CD4-positive, alpha-beta T cell treated with Interleukin-4 for 1 hour (primary cell): ENCODE data around the gene YIF1A.
"Not testable (repeated sequence)": the region's sequence is repeated elsewhere in the genome, so short reads cannot be mapped to it uniquely, and the experiment has no call there.

Experiments used
- DNase-seq, 2 donors: peaks; one replicate each; pipeline ENCODE4 v3.0.0-alpha.2; 2020 to 2022

YIF1A gene

GRCh38 chr11:66311470-66311964, 22.6 kb upstream of the YIF1A start:
- DNase-seq: no peak

DNA sequence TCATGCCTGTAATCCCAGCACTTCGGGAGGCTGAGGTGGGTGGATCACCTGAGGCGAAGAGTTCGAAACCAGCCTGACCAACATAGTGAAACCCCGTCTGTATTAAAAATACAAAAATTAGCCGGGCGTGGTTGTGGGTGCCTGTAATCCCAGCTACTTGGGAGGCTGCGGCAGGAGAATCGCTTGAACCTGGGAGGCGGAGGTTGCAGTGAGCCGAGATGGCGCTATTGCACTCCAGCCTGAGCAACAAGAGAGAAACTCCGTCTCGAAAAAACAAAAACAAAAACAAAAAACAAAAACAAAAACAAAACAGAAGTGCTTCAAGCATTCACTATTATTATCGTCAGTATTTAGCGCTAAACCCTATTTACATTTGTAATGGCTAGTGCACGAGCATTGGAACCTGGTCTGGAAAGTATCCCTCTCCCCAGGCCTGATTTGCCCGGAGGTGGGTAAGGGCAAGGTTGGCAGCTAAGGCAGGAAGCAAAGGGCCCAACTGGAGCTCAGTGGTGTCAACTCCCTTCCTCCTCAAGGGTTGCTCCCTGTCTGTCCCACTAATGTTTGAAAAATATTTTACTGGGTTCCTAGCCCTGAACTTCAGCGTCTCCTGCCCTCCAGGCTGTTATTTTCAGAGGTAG, 22.0 kb upstream of the YIF1A start:
- DNase-seq: not testable (repeated sequence)

GRCh38 chr11:66310324-66310723, 21.4 kb upstream of the YIF1A start:
- no peak for DNase-seq

DNA sequence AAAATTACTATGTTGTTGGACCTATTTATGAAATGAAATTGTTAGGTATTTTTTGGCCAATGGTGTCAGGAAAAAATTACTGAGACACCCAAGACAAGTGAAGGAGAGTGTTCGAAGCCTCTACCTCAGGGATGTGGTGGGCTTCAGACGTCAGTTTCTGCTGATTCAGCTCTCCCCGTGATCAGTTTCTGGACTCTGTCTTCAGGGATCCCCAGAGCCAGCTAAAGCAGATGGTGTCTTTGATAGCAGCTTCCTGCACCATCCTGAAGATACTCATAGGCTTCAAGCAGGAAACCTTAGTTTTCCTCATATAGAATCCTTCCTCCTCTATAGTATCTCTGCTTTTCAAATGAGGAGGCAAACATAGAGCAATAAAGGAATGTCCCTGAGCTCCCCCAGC, 20.5 kb upstream of the YIF1A start:
- no peak for DNase-seq

- DNase-seq: no peak
Measured at GRCh38 chr11:66302656-66303055, 13.7 kb upstream of the YIF1A start.

DNA sequence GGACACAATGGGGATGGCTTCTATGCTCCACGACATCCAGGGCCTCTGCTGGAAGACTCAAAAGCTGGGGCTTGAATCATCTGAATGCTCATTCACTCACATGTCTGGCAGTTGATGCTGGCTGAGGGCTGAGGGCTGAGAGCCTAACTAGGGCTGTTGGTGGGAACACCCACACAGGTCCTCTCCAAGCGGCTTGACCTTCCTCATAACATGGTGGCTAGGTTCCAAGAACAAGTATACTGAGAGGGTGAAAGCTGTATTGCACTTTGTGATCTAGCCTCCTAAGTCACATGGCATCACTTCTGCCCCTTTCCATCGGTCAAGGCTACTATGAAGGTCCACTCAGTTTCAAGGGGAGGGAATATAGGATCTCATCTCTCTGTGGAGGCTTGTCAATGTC, 10.2 kb upstream of the YIF1A start:
- DNase-seq: no peak

- DNase-seq: no peak
Measured at GRCh38 chr11:66297610-66298009, 8.7 kb upstream of the YIF1A start.

GRCh38 chr11:66294626-66295620, 6.0 kb upstream of the YIF1A start:
- no peak for DNase-seq

DNA sequence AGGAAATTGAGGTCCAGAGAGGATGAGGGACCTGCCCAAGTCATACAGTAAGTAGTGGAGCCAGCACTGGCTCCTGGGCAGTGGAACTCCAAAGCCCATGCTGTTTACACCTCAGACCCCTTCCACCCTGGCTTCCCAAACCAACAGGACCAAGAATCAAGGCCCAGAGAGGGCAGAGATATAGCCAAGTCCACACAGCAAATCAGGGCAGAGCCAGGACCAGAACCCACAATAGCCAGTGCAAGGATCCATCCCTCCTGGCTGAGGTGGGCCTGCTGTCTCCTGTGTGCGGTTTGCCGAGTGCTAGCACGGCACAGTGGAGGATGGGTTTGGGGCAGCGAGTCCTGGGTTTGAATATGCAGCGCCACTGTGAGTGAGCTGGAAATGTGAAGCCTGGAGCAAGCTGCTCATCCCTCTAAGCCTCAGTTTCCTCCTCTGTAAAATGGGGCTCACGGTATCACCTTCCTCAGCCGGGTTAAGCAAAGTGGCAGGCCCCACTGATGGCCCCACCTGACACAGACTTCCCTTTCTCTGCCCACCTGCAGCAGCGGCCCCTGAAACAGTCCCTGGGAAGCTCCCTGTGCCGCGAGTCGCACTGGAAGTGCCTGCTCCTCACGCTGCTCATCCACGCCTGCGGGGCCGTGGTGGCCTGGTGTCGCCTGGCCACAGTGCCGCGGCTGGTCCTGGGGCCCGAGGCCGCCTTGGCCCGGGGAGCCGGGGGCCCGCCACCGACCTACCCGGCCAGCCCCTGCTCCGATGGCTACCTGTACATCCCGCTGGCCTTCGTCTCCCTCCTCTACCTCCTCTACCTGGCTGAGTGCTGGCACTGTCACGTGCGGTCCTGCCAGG, 5.1 kb upstream of the YIF1A start:
- no peak for DNase-seq

GRCh38 chr11:66293352-66293751, 4.4 kb upstream of the YIF1A start:
- no peak for DNase-seq

DNA sequence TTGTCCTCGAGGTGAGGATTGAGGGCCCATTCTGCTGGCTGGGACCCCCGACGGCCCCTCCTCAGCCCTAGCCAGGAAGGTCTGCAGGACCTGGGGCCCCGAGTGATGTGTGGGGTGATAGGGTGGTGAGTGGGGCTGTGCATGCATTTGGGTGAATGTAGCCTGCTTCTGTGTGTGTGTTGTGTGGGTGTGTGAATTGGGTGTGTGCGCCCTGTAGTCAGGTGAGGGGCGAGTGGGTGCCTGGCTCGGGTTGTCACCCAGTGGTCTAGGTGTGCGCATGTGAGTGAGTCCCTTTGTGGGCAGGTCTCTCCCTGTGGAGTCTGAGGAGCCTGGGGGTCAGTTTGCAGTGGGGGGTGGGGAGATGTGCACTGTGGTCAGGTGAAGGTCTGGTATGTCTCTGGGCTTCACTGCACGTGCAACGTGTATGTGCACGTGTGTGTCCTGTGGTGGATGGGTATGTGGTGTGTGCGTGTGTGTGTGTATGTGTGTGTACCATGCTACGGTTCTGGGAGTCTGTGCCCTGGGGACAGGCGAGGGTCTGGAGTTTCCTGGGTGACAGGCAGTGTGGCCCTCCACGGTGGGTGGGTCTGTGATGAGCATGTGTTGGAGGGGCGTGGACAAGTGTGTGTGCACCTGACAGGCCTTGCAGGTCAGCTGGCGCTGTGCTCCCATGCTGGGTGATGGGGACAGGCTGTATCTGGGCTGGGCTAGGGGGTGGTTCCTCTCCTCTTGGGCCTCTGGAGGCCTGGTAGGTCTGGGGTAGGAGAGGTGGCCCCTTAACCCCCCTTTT, 3.8 kb upstream of the YIF1A start:
- no peak for DNase-seq

DNA sequence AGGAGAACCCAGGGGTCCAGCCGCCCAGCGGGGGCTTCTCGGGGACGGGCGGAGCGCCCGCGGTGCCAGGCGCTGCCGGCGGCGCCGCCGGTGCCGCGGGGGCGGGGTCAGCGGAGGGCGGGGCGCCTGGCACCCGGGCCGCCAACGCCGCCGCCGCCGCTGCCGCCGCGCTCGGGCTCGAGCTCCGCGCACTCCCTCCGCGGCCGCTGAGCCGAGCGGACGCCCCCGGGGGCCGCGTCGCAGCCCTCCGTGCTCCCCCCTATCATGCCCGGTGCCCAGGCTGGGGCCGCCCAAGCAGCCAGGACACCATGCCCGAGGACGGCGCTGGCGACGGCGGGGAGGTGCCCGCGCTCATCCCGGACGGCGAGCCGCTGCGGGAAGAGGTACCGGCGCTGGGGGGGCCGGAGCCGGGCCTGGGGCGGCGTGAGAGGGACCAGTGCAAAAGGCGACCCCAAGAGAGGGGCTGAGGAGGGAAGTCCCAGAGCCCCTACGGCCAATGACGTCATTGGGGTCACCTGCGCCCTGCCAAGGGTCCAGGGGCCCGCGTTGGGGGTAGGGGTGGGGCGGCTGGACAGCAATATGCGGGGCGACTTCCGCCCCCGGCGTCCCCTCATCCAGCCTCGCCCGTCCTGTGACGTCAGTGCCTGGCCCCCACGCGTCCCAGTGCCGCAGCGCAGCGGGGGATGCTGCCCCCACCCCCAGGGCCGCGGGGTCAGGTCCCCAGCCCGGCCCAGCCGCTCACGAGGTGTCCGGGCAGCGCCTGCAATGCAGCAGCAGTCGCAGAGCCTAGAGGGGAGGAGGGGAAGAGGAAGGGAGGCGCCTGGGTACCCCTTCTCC, 3.0 kb upstream of the YIF1A start, which contains the start of gene TMEM151A:
TSS of gene TMEM151A (plus strand) at position 189 of the 837 bp plus-strand sequence. CDS start at position 309, 120 bp downstream.
- no peak for DNase-seq

DNA sequence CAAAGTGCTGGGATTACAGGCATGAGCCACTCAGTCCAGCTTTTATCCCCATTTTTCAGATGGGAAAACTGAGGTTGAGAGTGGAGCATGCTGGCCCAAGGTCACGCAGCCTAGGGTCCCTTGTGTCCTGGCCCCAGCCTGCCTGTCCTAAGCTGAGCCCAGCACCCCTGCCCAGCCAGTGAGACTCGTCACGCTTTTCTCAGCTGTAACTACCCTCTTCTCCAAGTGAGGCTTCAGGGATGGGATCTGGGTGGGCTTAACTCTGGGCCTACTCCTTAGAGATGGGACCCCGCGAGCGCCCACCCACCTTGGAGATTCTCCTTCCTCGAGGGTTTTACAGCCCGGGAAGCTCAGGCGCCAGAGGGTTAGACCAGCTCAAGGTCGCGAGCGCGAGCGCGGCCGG, 2.4 kb upstream of the YIF1A start:
- DNase-seq: no peak

DNA sequence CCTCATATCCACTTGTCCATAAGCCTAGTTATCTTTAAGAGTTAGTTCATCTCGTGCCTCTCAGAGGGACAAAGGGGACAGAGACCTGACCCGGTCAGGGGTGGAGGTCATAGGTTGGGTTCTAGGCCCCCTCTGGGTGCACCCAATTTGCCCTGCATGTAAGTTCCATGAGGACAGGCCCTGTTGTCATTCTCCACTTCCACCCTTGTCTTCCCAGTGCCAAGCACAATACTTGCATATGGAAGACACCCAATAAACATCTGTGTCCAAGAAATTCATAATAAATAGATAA, 1.3 kb upstream of the YIF1A start:
- no peak for DNase-seq

- no peak for DNase-seq
Measured at GRCh38 chr11:66289548-66290329, 796 bp upstream of the YIF1A start.

DNA sequence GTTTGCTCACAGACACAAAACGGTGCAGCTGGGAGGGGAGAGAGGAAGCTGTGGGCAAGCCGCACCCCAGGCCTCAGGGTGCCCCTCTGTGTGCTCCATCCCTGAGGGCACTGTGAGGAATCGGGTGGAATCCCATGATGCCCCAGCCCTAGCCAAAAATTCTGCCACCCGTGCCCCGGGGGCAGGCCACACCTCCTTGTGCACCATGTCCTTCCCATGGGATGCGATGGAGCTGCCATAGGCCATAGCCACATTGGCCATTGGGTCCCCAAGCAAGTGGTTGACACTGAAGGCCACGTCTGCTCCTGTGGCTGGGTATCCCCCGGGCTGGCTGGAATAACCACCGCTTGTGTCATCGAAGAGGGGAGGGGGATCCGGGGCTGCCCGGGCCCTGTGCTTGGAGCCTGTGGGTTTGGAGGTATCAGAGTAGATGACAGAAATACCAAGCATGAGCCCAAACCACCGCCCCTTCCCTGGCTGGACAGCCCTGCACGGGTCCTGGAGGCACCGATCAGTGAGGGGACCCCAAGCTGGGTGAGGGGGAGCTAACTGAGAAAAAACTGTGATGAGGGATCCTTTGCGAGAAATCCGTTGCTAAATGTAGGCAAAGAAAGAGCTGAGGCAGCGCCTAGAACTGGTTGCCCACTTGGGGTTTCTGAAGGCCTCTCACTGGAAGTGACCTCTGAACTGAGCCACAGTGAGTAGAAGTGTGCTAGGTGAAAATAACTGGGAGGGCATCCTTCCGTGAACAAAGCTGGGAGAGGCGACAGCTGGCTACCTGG, 863 bp downstream of the YIF1A start:
- no peak for DNase-seq

GRCh38 chr11:66287211-66287888, 1.6 kb downstream of the YIF1A start:
- no peak for DNase-seq

DNA sequence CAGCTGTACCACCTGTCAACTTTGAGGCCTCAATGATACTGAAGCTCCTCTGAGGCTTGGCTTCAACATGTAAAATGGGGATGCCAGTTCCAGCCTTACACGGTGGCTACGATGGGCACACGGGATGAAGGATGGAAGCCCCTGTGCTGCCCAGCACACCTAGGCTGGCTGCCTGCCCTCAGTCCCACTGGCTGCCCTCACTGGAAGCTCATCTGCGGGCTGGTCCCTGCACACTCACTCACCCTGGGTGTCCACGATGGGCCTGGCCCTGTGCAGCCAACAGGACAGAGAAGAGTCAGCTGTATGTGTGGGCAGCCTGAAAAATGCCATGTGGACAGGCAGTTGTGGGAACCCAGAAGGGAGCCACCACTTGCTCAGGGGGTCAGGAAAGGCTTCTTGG, 2.2 kb downstream of the YIF1A start:
- DNase-seq: no peak
